Fibroblast of mammary gland (primary cell): ENCODE results near the gene RCE1.
A peak's percentile ranks its signal among the peaks of the same experiment; 100 is the strongest.

Source experiments
- DNase-seq: peaks from one replicate; pipeline ENCODE4 v3.0.0-alpha.2; 2010; ENCODE audit warnings: low read depth
- H3K4me3 ChIP-seq: 2 replicates; pipeline ENCODE4 v1.5.1; 2011; ENCODE audit warnings: low read depth, mild to moderate bottlenecking, low read length, moderate library complexity; ENCODE audit not compliant: control insufficient read depth
- TF ChIP-seq, protein P1 (sequence below): conservative IDR thresholded peaks from 2 replicates; pipeline ENCODE4 v1.5.1; 2011; ENCODE audit warnings: low read depth, low read length, inconsistent platforms; ENCODE audit not compliant: control insufficient read depth, insufficient read depth

Gene RCE1

DNA sequence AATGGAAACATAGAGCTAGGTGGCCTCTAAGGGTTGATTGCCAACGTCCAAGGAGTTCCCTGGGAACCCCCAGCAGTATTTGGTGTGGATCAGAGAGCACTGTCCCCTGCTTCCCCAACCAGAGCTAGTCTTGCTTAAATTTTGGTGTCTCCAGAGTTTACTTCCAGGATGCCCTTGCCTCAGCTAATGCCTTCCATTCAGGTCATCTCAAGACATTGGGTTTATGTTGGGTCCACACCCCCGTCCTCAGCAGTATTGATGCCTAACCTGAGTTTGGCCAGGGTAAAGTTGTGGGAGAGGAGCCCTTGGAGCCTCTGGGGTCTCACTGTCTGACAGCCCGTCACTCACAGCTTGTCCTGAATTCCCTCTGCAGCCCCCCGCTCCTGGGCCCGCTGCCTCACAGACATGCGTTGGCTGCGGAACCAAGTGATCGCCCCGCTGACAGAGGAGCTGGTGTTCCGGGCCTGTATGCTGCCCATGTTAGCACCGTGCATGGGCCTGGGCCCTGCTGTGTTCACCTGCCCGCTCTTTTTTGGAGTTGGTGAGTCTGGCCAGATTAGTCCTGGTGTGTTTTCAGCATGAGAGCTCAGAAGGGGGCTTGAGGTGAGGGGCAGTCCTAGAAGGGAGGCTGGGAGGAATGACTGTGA is 1.4 kb downstream of the RCE1 start:
- H3K4me3 ChIP-seq, result peak overlapping the region; percentile 93
- TF ChIP-seq, protein P1, sequence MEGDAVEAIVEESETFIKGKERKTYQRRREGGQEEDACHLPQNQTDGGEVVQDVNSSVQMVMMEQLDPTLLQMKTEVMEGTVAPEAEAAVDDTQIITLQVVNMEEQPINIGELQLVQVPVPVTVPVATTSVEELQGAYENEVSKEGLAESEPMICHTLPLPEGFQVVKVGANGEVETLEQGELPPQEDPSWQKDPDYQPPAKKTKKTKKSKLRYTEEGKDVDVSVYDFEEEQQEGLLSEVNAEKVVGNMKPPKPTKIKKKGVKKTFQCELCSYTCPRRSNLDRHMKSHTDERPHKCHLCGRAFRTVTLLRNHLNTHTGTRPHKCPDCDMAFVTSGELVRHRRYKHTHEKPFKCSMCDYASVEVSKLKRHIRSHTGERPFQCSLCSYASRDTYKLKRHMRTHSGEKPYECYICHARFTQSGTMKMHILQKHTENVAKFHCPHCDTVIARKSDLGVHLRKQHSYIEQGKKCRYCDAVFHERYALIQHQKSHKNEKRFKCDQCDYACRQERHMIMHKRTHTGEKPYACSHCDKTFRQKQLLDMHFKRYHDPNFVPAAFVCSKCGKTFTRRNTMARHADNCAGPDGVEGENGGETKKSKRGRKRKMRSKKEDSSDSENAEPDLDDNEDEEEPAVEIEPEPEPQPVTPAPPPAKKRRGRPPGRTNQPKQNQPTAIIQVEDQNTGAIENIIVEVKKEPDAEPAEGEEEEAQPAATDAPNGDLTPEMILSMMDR, result no peak
- no peak for DNase-seq

- no peak overlapping the region for H3K4me3 ChIP-seq
- no peak for DNase-seq
Observed at GRCh38 chr11:66845143-66845875, 2.1 kb downstream of the RCE1 start.

GRCh38 chr11:66845876-66846212 is 2.6 kb downstream of the RCE1 start:
- no peak for DNase-seq
- H3K4me3 ChIP-seq, result no peak overlapping the region
- TF ChIP-seq, protein P1, result no peak

More at GRCh38 chr11:66845143-66845875, 2.1 kb downstream of the RCE1 start:
- TF ChIP-seq, protein P1, result no peak

- DNase-seq, result peak; percentile 70
- TF ChIP-seq, protein P1, result no peak
- no peak overlapping the region for H3K4me3 ChIP-seq
Observed at GRCh38 chr11:66846671-66847091, 3.4 kb downstream of the RCE1 start.

- no peak for DNase-seq
Observed at GRCh38 chr11:66847461-66848232, 4.4 kb downstream of the RCE1 start.

More at GRCh38 chr11:66847461-66848232, 4.4 kb downstream of the RCE1 start:
- TF ChIP-seq, protein P1, result no peak
- no peak overlapping the region for H3K4me3 ChIP-seq
